Endothelial cell of umbilical vein (primary cell): ENCODE measurements around the gene VTI1A. TPM values are rescaled to one million over a fixed set of nuclear protein-coding genes. Genes with fewer than 3 reads are reported as not detected.

Source experiments
- BruUV-seq: library from RNA; stranded (reverse); fragments of 400-500 nt; replicated peaks from 2 replicates; lab custom pipeline; 2021; lab: Mats Ljungman, UMichigan
- CTCF ChIA-PET: fragments of 300-600, 350-600 bp; sonication (Branson Sonifier 250); formaldehyde crosslinking; loops from one replicate; lab custom pipeline; 2021; ENCODE audit warnings: antibody characterized with exemption, inconsistent platforms; lab: Charles Lee
- POLR2A ChIA-PET: fragments of 300-600, 350-600 bp; sonication (Branson Sonifier 250); formaldehyde crosslinking; loops from one replicate; lab custom pipeline; 2021; ENCODE audit warnings: antibody characterized with exemption, inconsistent platforms; lab: Charles Lee
- DNase-seq: peaks from one replicate; pipeline ENCODE4 v3.0.0-alpha.2; 2011; ENCODE audit warnings: low read depth, low spot score
- FAIRE-seq: peaks from 2 replicates; lab custom pipeline; 2011; peaks lifted over from hg19 to GRCh38; lab: Jason Lieb, UNC
- H2AFZ ChIP-seq: 2 replicates; pipeline ENCODE4 v1.6.0; 2012; ENCODE audit warnings: low read depth, low read length, control low read depth, inconsistent platforms
- H3K27ac ChIP-seq: 2 replicates; pipeline ENCODE4 v1.5.1; 2011; ENCODE audit warnings: low read depth, mild to moderate bottlenecking, control low read depth, low read length, moderate library complexity; ENCODE audit not compliant: insufficient read depth
- H3K27me3 ChIP-seq, 2 experiments: 2 replicates each; pipeline versions ENCODE4 v1.6.0 to v1.6.1; 2011; ENCODE audit warnings: low read length in 2 of 2, mixed read lengths in 1 of 2; ENCODE audit not compliant: control insufficient read depth in 2 of 2, insufficient read depth in 2 of 2
- H3K36me3 ChIP-seq, 2 experiments: 2 replicates in 1 of 2; 3 replicates in 1 of 2; pipeline ENCODE4 v1.5.1; 2011; ENCODE audit warnings: low read length in 2 of 2, mild to moderate bottlenecking in 1 of 2, moderate library complexity in 1 of 2; ENCODE audit not compliant: control insufficient read depth in 2 of 2, insufficient read depth in 2 of 2; ENCODE audit errors: extremely low read depth in 1 of 2
- H3K4me1 ChIP-seq: 3 replicates; pipeline ENCODE4 v1.5.1; 2011; ENCODE audit warnings: mild to moderate bottlenecking, low read length; ENCODE audit not compliant: control insufficient read depth, insufficient read depth; ENCODE audit errors: extremely low read depth
- H3K4me2 ChIP-seq: 2 replicates; pipeline ENCODE4 v1.6.1; 2011; ENCODE audit warnings: low read length, control low read depth, mixed read lengths; ENCODE audit not compliant: insufficient read depth
- H3K4me3 ChIP-seq, 3 experiments: fragments of 200-600 bp in 1 of 3; sonication (generic), shearing (Covaris generic) in 1 of 3; replicated peaks in 1 of 3; 2 replicates each; pipeline ENCODE4 v1.5.1; 2011 to 2016; ENCODE audit warnings: control low read depth in 3 of 3, low read length in 3 of 3, mild to moderate bottlenecking in 2 of 3, inconsistent platforms in 1 of 3, low read depth in 1 of 3, moderate library complexity in 1 of 3; ENCODE audit not compliant: insufficient read depth in 1 of 3
- H3K79me2 ChIP-seq: 2 replicates; pipeline ENCODE4 v1.6.0; 2012; ENCODE audit warnings: low read length, inconsistent platforms; ENCODE audit not compliant: control insufficient read depth, insufficient read depth
- H3K9ac ChIP-seq: replicated peaks from 2 replicates; pipeline ENCODE3; 2011; ENCODE audit warnings: low read length, control low read depth; ENCODE audit not compliant: insufficient read depth; ENCODE audit errors: extremely low read depth
- H3K9me1 ChIP-seq: replicated peaks from 3 replicates; pipeline ENCODE4 v1.6.0; 2011; ENCODE audit warnings: mild to moderate bottlenecking, low read length; ENCODE audit not compliant: control insufficient read depth, insufficient read depth; ENCODE audit errors: extremely low read depth
- H3K9me3 ChIP-seq: replicated peaks from 2 replicates; pipeline ENCODE4 v1.5.1; 2012; ENCODE audit warnings: low read length, inconsistent platforms; ENCODE audit not compliant: control insufficient read depth, insufficient read depth
- H4K20me1 ChIP-seq: replicated peaks from 2 replicates; pipeline ENCODE3; 2011; ENCODE audit warnings: mild to moderate bottlenecking, low read length; ENCODE audit not compliant: control insufficient read depth, insufficient read depth; ENCODE audit errors: extremely low read depth
- EZH2 ChIP-seq: IDR thresholded peaks from 2 replicates; pipeline ENCODE4 v1.6.1; 2012; ENCODE audit warnings: borderline replicate concordance, low read depth, mild to moderate bottlenecking, moderate library complexity, low read length, inconsistent platforms; ENCODE audit not compliant: severe bottlenecking
- FOS ChIP-seq: IDR thresholded peaks from 2 replicates; pipeline ENCODE4 v1.6.1; 2011; ENCODE audit warnings: mild to moderate bottlenecking, low read length, moderate library complexity, borderline replicate concordance; ENCODE audit not compliant: insufficient read depth
- GATA2 ChIP-seq: IDR thresholded peaks from 2 replicates; pipeline ENCODE4 v1.7.0; 2011; ENCODE audit warnings: low read depth, mild to moderate bottlenecking, moderate library complexity, mixed read lengths, low read length; ENCODE audit not compliant: insufficient read length, insufficient read depth
- JUN ChIP-seq: IDR thresholded peaks from 2 replicates; pipeline ENCODE4 v1.6.1; 2011; ENCODE audit warnings: borderline replicate concordance, low read depth; ENCODE audit not compliant: insufficient read length, insufficient read depth
- MYC ChIP-seq: IDR thresholded peaks from one replicate; pipeline ENCODE4 v1.6.1; 2011; ENCODE audit warnings: mild to moderate bottlenecking, low read depth, low read length
- POLR2A ChIP-seq: IDR thresholded peaks from 2 replicates; pipeline ENCODE4 v1.6.1; 2012; ENCODE audit warnings: low read depth, mild to moderate bottlenecking, control low read depth, low read length
- POLR2AphosphoS5 ChIP-seq: IDR thresholded peaks from 2 replicates; pipeline ENCODE4 v1.6.1; 2012; ENCODE audit warnings: low read depth, mild to moderate bottlenecking, control low read depth, low read length, moderate library complexity; ENCODE audit not compliant: insufficient read depth
- dilution Hi-C: fragments of 300-500 bp; cut with MboI; formaldehyde crosslinking; loops from one replicate; pipeline ENCODE4 v1.15.0; 2019; ENCODE audit warnings: low sequenced_read_pairs; ENCODE audit not compliant: extremely low pct_ligation_motif_present
- intact Hi-C: fragments of 100-400 bp; cut with micrococcal nuclease; formaldehyde crosslinking; loops from one replicate; pipeline ENCODE4 v1.10.0; 2022
- polyA plus RNA-seq, 4 experiments: library from polyadenylated mRNA; depleted of rRNA in 3 of 4; stranded (reverse) in 3 of 4; unstranded in 1 of 4; fragments of >200 nt; gene quantifications; 2 replicates each; pipeline versions ENCODE4 v1.2.1 to v1.2.3, GENCODE V29; 2011 to 2012; ENCODE audit warnings: missing spikeins in 1 of 4
- total RNA-seq: library from RNA; stranded (reverse); gene quantifications from 2 replicates; pipeline ENCODE4 v1.2.3, GENCODE V29; 2021
- TF ChIP-seq, protein P1 (sequence below): IDR thresholded peaks from 2 replicates; pipeline ENCODE4 v1.6.1; 2011; ENCODE audit not compliant: insufficient read depth, insufficient read length
- TF ChIP-seq, protein P2 (sequence below), 2 donors: IDR thresholded peaks; 1 replicate in 1 of 2; 2 replicates in 1 of 2; pipeline ENCODE4 v1.5.1; 2011; ENCODE audit warnings: low read length in 2 of 2, mild to moderate bottlenecking in 2 of 2, moderate library complexity in 2 of 2, control low read depth in 1 of 2, inconsistent platforms in 1 of 2, low read depth in 1 of 2; ENCODE audit not compliant: insufficient read depth in 1 of 2; ENCODE audit errors: extremely low read depth in 1 of 2

The VTI1A gene
- total and polyA plus RNA-seq, 2 donors (not counting 3 experiments of a cell fraction or from before 2014, with no cell fraction given): 10.8 to 35.6 TPM

DNA sequence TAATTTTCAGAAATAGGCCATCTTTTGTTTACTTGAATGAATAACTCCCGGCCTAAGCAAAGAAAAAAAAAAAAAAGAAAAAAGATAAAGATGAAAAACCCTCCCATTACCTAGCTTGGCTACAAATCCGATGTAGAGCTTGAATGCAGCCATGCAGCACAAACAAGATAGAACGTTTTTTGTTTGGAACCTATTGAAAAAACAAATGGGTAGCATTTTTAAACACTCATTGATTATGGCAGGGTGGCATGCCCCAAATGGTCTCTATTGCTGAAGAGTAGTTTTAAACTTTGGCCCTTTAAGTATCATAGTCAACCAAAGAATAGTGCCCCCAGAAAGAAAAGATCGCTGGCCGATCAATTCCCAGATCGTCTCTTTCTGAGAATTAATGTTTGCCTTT, 84.4 kb downstream of the VTI1A start:
- H3K9me3 ChIP-seq: no peaks in the 10 kb centered on the region
- no peaks in the 10 kb centered on the region for H3K4me1 ChIP-seq
- H2AFZ ChIP-seq: no peak overlapping the region
- H3K27ac ChIP-seq: no peak overlapping the region
- CTCF ChIA-PET: interaction anchor here (1.4 to 2.1 kb wide), 2 partner anchors 60 to 625 kb away, joined by 3 to 5 read pairs; no protein-coding TSS in a partner anchor
- H3K4me2 ChIP-seq: no peak overlapping the region
- no peaks in the 10 kb centered on the region for H3K79me2 ChIP-seq
- H3K4me3 ChIP-seq: no peak overlapping the region
- DNase-seq (no peak), FAIRE-seq (no peak)
- BruUV-seq: no TSS peak
- no peak overlapping the region for H3K9ac ChIP-seq
- H3K9me1 ChIP-seq: no peaks in the 10 kb centered on the region
- H3K27me3 ChIP-seq: no peaks in the 10 kb centered on the region
- H4K20me1 ChIP-seq: no peaks in the 10 kb centered on the region
- TF ChIP-seq, protein P1, sequence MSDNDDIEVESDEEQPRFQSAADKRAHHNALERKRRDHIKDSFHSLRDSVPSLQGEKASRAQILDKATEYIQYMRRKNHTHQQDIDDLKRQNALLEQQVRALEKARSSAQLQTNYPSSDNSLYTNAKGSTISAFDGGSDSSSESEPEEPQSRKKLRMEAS: no peak
- TF ChIP-seq FOS (no peak), GATA2 (no peak), EZH2 (no peak), POLR2A (no peak), JUN (no peak)
- intact Hi-C loops: no loop called here
- H3K36me3 ChIP-seq: no peaks in the 10 kb centered on the region
- dilution Hi-C loops: no loop called here
- POLR2A ChIA-PET: no interaction called here

DNA sequence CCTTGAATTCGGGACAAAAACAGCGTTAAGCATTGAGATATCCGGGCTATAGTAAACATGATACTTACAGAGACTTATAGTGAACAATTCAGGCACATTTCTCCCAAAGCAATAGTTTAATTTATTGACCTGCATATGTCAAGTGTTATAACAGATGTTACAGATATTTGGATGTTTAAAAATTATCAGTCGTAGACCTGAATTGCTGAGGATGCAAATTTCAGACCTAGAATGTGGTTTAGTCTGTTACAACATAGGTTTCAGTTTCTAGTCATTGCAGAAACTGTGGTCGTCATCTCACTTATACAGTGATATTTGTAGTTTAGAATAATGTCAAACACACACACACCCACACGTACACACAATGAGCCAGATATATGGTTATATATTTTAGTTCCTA, 85.2 kb downstream of the VTI1A start:
- DNase-seq (no peak), FAIRE-seq (no peak)
- no TSS peak for BruUV-seq
- Histone ChIP-seq H3K36me3 (no peaks in the 10 kb centered on the region), H3K27me3 (no peaks in the 10 kb centered on the region), H4K20me1 (no peaks in the 10 kb centered on the region), H3K4me3 (no peak overlapping the region), H3K9me3 (no peaks in the 10 kb centered on the region), H3K27ac (no peak overlapping the region), H3K9me1 (no peaks in the 10 kb centered on the region), H3K79me2 (no peaks in the 10 kb centered on the region), H3K4me1 (no peaks in the 10 kb centered on the region), H3K4me2 (no peak overlapping the region), H2AFZ (no peak overlapping the region), H3K9ac (no peak overlapping the region)
- intact Hi-C loops: no loop called here
- CTCF ChIA-PET: interaction anchor here (1.0 to 2.1 kb wide), 4 partner anchors 13 to 853 kb away, joined by 3 to 5 read pairs (median 3); no protein-coding TSS in a partner anchor
- TF ChIP-seq, protein P2, sequence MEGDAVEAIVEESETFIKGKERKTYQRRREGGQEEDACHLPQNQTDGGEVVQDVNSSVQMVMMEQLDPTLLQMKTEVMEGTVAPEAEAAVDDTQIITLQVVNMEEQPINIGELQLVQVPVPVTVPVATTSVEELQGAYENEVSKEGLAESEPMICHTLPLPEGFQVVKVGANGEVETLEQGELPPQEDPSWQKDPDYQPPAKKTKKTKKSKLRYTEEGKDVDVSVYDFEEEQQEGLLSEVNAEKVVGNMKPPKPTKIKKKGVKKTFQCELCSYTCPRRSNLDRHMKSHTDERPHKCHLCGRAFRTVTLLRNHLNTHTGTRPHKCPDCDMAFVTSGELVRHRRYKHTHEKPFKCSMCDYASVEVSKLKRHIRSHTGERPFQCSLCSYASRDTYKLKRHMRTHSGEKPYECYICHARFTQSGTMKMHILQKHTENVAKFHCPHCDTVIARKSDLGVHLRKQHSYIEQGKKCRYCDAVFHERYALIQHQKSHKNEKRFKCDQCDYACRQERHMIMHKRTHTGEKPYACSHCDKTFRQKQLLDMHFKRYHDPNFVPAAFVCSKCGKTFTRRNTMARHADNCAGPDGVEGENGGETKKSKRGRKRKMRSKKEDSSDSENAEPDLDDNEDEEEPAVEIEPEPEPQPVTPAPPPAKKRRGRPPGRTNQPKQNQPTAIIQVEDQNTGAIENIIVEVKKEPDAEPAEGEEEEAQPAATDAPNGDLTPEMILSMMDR (IDR thresholded peaks at IDR 0.05; ENCODE audit: extremely low read depth in 1 of 2, insufficient read depth in 1 of 2, low read depth in 1 of 2, low read length in 2 of 2): no peak
- TF ChIP-seq MYC (no peak), EZH2 (no peak), POLR2AphosphoS5 (no peak), JUN (no peak), GATA2 (no peak), POLR2A (no peak), FOS (no peak)
- TF ChIP-seq, protein P1: no peak
- dilution Hi-C loops: no loop called here
- POLR2A ChIA-PET: no interaction called here
